Cardiac fibroblast (primary cell): ENCODE results near the gene CHI3L2.

ENCODE experiments used
- DNase-seq, 2 donors: peaks; one replicate each; pipeline versions ENCODE4 v3.0.0 to v3.0.0-alpha.2; 2010; ENCODE audit warnings: low read depth in 2 of 2
- H3K4me3 ChIP-seq, 2 donors: replicated peaks in 1 of 2; 1 replicate in 1 of 2; 2 replicates in 1 of 2; pipeline ENCODE4 v1.5.1; 2011; ENCODE audit warnings: low read depth in 2 of 2, low read length in 2 of 2, mild to moderate bottlenecking in 2 of 2, moderate library complexity in 1 of 2
- CTCF ChIP-seq: IDR thresholded peaks from one replicate; pipeline ENCODE4 v1.5.1; 2011; ENCODE audit warnings: low read depth, mild to moderate bottlenecking, low read length, inconsistent platforms

CHI3L2 gene

GRCh38 chr1:111269825-111270406 lies 42.4 kb downstream of the CHI3L2 start:
- H3K4me3 ChIP-seq = no peak overlapping the region
- no peak for TF ChIP-seq CTCF
- DNase-seq = no peak

- TF ChIP-seq CTCF = no peak
- no peak for DNase-seq
- no peak overlapping the region for H3K4me3 ChIP-seq
Measured at GRCh38 chr1:111270771-111271463, 43.4 kb downstream of the CHI3L2 start.

GRCh38 chr1:111271464-111271801 lies 43.9 kb downstream of the CHI3L2 start:
- no peak overlapping the region for H3K4me3 ChIP-seq
- DNase-seq = no peak
- no peak for TF ChIP-seq CTCF

GRCh38 chr1:111272081-111272480 lies 44.6 kb downstream of the CHI3L2 start:
- DNase-seq = no peak
- H3K4me3 ChIP-seq = no peak overlapping the region
- no peak for TF ChIP-seq CTCF

GRCh38 chr1:111274653-111275052 lies 47.1 kb downstream of the CHI3L2 start:
- no peak overlapping the region for H3K4me3 ChIP-seq
- no peak for TF ChIP-seq CTCF
- DNase-seq = no peak

- H3K4me3 ChIP-seq = no peak overlapping the region
- TF ChIP-seq CTCF = no peak
- peak; percentile 71 to 72 for DNase-seq
Measured at GRCh38 chr1:111275079-111275478, 47.6 kb downstream of the CHI3L2 start.
